Cerebellar cortex (tissue), 1 donor: ENCODE measurements around the gene CERS3.
"Not testable (repeated sequence)": the region's sequence is repeated elsewhere in the genome, so short reads cannot be mapped to it uniquely, and the experiment has no call there.

ENCODE experiments used
- DNase-seq: peaks from one replicate; pipeline ENCODE4 v3.0.0-alpha.2; 2015; ENCODE audit warnings: low spot score

CERS3 gene

GRCh38 chr15:100464888-100465287 is 63.9 kb downstream of the CERS3 start:
- no peak for DNase-seq

GRCh38 chr15:100464256-100464655 is 64.5 kb downstream of the CERS3 start:
- no peak for DNase-seq

DNA sequence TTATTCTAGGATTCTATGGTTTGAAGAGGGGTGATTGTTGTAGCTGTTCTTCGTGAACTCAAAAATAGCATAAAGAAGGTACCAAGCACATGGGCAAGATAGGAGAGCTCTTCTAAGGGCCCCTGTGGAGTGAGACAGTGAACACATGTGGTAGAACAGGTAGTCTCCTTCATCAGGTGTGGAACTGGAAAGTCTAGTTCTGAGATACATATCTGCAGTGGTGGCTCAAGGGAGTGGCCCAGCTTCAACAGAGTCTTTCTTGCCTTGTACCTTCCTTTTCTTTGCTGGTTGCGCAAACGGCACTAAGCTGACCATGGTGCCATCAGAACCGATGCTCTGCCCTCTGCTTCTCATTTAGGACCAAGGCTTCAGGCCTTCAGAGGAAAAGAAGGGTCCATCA is 65.2 kb downstream of the CERS3 start:
- no peak for DNase-seq

DNA sequence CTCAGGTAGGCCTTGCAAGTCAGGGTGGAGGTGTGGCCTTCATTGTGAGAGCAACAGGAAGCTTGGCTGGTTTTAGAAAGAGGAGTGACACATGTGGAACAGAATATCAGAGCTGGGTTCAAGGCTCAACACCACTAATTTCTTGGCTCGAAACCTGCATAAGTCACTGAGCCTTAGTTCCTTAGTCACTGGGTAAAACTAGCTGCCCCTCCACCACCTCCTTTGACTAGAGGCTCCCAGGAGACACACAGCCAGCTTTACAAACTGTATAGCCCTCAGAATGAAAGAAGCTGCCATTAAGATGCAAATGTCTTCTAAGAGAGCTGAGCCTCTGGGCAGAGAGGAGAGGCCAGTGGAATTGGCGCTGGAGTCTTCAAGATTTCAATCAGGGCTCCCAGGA is 67.7 kb downstream of the CERS3 start:
- no peak for DNase-seq

- DNase-seq: peak; percentile 1
Measured at GRCh38 chr15:100457201-100457600, 71.5 kb downstream of the CERS3 start.

DNA sequence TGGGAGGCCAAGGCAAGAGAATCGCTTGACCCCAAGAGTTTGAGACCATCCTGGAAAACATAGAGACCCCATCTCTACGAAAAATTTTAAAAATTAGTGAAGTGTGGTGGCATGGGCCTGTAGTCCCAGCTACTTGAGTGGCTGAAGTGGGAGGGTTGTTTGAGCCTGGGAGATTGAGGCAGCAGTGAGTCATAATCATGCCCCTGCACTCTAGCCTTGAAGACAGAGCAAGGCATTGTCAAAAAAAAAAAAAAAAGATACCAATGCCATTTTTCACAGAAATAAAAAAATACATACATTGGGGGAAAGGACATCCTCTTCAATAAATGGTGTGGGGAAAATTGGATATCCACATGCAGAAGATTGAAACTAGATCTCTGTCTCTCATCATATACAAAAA is 74.6 kb downstream of the CERS3 start:
- no peak for DNase-seq

GRCh38 chr15:100448481-100448880 is 80.3 kb downstream of the CERS3 start:
- DNase-seq: no peak

DNA sequence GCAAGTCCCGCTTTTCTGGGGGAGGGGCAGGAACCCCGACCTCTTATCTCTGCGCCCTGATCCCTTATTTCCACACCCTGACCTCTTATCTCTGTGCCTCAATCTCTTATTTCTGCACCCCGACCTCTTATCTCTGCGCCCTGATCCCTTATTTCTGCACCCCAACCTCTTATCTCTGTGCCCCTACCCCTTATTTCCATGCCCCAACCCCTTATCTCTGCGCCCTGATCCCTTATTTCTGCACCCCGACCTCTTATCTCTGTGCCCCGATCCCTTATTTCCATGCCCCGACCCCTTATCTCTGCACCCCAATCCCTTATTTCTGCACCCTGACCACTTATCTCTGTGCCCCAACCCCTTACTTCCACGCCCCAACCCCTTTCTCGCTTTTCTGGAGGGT is 87.7 kb downstream of the CERS3 start:
- not testable (repeated sequence) for DNase-seq

DNA sequence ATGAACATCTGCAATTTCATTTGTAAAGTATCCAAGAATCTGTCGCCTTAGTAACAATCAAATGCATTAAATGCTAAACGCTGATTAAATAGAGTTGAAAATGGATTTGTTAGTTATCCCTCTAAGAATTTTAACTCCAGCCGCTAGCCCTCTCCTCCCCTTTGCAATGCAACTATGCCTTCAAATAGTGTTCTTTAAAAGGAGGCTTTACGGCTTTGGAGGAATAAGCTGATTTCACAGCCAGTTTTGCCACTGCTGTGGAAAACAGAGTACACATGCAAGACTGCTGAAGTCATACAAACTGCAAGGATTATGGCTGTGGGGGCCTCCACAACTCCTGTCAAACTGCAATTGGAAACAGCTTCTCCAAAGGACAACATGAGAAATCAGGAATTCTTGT is 89.2 kb downstream of the CERS3 start:
- DNase-seq: no peak

DNA sequence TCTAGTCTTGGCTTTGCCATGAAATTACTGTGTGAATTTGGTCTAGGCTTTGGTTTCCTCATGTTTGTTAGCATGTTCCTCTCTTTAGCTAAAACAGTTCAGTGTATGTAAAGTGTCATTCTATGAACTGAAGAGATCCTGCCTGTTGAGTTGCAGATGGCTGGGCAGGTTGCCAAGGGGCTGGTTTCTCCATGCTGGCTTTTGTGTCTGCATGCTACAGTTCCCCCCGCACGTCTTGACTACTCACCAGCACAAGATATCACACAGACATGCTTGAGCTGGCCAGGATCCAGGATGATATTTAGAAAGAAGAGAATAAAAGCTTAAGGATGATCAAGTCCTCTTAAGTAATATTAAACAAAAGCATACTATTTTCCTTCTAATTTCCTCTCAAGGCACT is 90.2 kb downstream of the CERS3 start:
- peak; percentile 36 for DNase-seq

DNA sequence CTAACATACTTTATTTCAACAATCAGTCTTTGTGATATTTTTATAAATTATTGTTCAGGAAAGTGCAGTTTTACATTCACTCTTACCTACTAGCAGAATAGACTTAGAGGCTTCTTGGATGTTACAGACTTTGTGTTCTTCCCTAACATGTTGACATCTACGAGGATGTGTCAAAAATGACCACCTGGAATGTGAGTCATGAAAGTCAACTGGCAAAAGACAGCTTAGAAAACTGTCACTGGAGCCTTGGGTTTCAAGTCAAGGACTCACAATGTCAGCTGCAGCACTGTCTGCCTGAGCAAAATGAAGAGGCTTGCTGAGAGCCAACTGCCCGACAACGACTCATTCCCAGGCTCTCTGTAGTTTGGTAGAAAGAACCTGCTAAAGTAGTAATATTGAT is 91.5 kb downstream of the CERS3 start:
- DNase-seq: no peak

DNA sequence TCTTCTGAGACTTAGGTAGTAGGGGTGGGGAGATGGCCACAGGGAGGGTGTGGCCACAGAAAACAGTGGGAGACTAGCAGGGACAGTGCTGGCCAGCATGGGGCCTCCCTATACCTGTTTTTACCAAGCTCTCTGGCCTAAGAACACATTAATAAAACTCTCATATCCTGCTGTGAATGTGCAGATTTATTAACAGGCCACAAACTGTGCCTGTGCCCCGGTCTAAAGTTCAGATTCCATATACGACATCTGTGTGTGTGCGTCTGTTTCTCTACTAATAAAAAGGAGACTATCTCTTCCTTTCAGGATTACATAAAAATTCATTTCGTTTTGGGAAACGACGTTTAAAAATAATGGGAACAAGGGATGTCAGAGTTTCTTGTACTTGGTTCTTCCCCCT is 94.2 kb downstream of the CERS3 start:
- no peak for DNase-seq

GRCh38 chr15:100434038-100434437 is 94.7 kb downstream of the CERS3 start:
- DNase-seq: no peak

GRCh38 chr15:100433304-100433703 is 95.4 kb downstream of the CERS3 start:
- no peak for DNase-seq

DNA sequence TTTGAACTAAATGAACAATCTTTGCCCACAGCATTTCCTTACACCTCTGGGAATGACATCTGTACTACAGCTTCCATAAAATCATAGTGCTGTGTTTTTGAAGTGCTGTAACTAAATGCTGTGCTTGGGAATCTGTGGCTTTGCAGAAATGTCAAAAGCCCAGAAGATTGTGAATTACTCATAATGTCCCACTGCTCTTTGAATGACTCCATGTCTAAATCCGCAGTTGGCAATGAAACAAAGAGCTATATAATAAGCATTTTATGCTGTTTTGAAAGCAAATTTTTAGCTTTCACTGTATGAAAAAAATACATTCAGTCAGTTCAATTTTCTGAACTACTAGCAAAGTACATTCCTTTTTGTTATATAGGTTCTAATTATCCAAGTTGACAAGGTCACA is 98.3 kb downstream of the CERS3 start:
- no peak for DNase-seq

- no peak for DNase-seq
Measured at GRCh38 chr15:100429116-100429728, 99.5 kb downstream of the CERS3 start.

- no peak for DNase-seq
Measured at GRCh38 chr15:100426937-100427336, 101.8 kb downstream of the CERS3 start.

GRCh38 chr15:100405179-100405578 is 123.6 kb downstream of the CERS3 start:
- no peak for DNase-seq

DNA sequence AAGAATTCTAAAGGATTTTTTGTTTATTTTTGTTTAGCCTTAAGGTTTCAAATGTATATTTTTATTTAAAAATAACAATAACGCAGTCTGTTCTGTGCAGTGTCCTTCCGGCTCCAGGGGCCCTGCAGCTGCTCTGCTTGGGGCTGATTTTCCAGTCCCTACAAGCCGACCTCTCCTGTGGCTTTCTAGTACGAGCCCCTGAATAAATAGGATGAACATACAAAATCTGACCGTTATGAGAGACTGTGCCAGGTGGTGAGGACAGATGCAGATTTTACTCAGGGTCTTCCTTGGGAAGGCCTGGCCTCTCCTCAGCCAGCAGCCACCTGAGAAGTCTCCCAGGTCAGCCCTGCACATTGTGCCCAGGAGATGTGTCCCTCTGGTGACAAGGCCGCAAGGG is 127.8 kb downstream of the CERS3 start:
- no peak for DNase-seq

DNA sequence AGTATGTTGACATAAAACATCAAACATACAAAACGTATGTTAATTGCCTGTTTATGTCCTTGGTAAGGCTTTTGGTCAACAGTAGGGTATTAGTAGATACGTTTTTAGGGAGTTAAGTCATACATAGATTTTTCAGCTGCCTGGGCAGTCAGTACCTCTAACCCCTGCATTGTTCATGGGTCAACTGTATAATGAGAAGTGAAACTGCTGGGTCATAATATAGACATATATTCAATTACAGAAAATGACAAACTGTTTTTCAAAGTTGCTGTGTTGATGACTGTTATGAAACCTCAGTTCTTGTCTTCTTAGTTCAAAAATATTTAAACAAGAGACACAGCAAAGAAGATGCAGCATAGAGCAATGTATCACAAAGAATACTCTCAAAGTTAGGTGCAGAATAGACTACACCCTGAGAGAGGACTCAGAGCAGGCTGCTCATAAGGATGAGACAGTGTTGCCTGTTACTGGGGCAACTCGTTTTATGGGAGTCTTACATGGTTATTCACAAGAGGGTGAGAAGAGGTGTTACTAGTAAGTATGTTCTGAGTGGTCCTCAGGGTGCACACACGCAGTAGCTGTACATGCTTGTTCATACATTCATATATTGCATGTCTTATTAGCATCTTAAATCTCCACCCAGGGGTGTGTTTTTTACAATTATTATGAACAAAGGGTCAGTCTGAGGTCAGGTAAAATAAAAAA is 133.9 kb downstream of the CERS3 start:
- DNase-seq: no peak

DNA sequence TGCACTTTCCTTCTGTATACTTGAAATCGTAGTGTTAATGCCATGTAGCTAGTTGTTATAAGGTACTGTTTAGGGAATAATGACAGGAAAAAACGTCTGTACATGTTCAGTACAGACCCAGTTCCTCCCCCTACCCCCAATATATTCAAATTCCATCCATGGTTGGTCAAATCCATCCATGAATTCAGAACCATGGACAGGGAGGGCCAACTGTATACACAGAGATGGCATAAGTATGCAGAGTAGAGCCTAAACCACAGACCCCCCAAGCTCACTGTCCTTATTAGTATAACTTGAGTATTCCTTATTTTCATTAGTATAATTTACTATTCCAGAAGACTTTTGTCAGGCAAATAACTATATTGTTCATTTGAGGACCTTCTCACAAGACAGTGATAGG is 135.7 kb downstream of the CERS3 start:
- DNase-seq: no peak

- DNase-seq: no peak
Measured at GRCh38 chr15:100385300-100386050, 143.3 kb downstream of the CERS3 start.

DNA sequence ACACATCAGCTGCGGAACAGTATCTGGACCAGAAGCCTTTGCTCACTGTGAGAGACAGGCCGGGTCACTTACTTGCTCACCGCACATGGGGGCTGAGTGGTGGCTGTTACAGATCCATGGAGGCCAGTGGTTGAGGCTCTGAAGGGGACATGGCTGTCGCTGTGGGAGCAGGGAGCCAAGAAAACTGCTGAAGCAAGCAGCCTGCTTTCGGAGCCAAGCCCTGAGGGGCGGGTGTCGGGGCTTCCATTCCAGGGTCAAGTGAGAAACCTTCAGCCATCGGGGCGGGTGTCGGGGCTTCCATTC is 144.7 kb downstream of the CERS3 start:
- DNase-seq: no peak
